Gastroesophageal sphincter (tissue), 4 donors: Measurements from ENCODE around the gene UBE2I. TPM values are rescaled to one million over a fixed set of nuclear protein-coding genes. Genes with fewer than 3 reads are reported as not detected.
A peak's percentile ranks its signal among the peaks of the same experiment; 100 is the strongest.

ENCODE experiments used
- ATAC-seq: fragments of 150-250 bp; one replicate; pipeline ENCODE4 v1.9.1; 2016; ENCODE audit warnings: mild to moderate bottlenecking, moderate library complexity
- H3K27ac ChIP-seq, 4 donors: fragments of 200-600 bp; sonication (generic) in 3 of 4; 1 replicate in 3 of 4; 2 replicates in 1 of 4; pipeline ENCODE4 v1.5.1; 2016 to 2019
- H3K27me3 ChIP-seq: fragments of 200-600 bp; sonication (generic); one replicate; pipeline ENCODE4 v1.5.1; 2019
- H3K36me3 ChIP-seq, 2 donors: fragments of 200-600 bp; sonication (generic); one replicate each; pipeline ENCODE4 v1.5.1; 2019; ENCODE audit warnings: control low read depth in 1 of 2
- H3K4me1 ChIP-seq, 3 donors: fragments of 200-600 bp; sonication (generic); 1 replicate in 2 of 3; 2 replicates in 1 of 3; pipeline ENCODE4 v1.5.1; 2016 to 2019; ENCODE audit warnings: control low read depth in 2 of 3
- H3K4me3 ChIP-seq, 2 donors: fragments of 200-600 bp; sonication (generic); one replicate each; pipeline ENCODE4 v1.5.1; 2019; ENCODE audit warnings: mild to moderate bottlenecking in 1 of 2, moderate library complexity in 1 of 2
- H3K9me3 ChIP-seq, 3 donors: fragments of 200-600 bp; sonication (generic); one replicate each; pipeline ENCODE4 v1.5.1; 2017 to 2019; ENCODE audit warnings: control low read depth in 2 of 3
- EP300 ChIP-seq: sonication (generic); formaldehyde crosslinking; IDR thresholded peaks from one replicate; pipeline ENCODE4 v1.6.1; 2017; ENCODE audit warnings: antibody characterized with exemption, mild to moderate bottlenecking
- POLR2A ChIP-seq, 2 donors: fragments of 450-650 bp; IDR thresholded peaks; one replicate each; pipeline ENCODE4 v1.6.1; 2017; ENCODE audit warnings: antibody characterized with exemption in 2 of 2, mild to moderate bottlenecking in 2 of 2, moderate library complexity in 1 of 2
- POLR2AphosphoS5 ChIP-seq: sonication (generic); formaldehyde crosslinking; IDR thresholded peaks from one replicate; pipeline ENCODE4 v1.6.1; 2017; ENCODE audit warnings: antibody characterized with exemption
- WGBS, 2 donors: methylation state at CpG; one replicate each; pipeline ENCODE4 v1.1.5; 2018; ENCODE audit warnings: low coverage in 1 of 2; 5-methylcytosine and 5-hydroxymethylcytosine counted together
- total RNA-seq, 4 donors: library from RNA; depleted of rRNA; stranded (reverse); fragments of >200 nt; gene quantifications; one replicate each; pipeline ENCODE4 v1.1.0, GENCODE V29; 2016
- TF ChIP-seq, protein P1 (sequence below), 4 experiments: fragments of 200-600 bp in 2 of 4; fragments of 450-650 bp in 2 of 4; sonication (generic) in 1 of 4; IDR thresholded peaks; one replicate each; pipeline ENCODE4 v1.5.1; 2017 to 2019; ENCODE audit warnings: antibody characterized with exemption in 4 of 4, mild to moderate bottlenecking in 2 of 4, moderate library complexity in 2 of 4

The UBE2I gene
- total RNA-seq, 4 donors from 2014 or later = 53.3 to 95.9 (median 76.9) TPM

DNA sequence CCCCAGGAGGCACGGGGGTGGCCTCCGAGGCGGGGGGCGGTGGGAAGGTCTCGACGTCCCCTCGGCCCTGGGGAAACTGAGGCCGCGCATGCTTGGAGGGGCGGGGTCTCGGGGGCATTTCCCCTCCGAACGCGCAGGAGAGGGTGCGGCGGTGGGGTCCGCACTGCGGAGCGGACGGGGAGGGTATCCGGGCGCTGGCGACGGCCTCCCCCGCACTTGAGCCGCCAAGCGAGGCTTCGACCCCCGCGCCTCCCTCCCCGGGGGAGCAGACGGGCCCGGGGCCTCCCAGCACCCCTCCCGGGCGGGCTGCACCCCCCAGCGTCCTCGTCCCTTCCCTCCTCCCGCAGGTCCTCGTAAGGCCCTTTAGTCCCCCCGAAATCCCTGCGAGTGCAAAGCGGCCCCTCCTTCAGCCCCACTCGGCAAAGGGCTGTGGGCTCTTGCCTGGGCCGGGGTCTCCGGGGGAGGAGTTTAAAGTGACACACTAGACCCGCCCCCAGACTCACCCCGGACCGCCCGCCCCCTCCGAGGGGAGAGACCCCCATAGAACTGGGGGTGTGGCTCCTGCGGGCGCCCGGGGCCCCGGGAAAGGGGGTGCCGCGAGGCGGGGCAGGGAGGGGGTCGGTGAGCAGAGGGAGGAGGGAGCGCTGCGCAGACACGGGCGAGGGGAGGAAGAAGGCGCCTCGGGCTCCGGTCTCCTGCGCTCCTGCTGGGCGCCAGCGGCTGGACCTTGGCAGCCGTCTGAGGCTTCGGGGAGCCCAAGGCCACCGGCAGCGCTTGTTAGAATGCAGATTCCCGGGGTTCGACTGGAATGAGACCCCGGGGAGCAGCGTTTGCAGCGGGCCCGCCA is 24.6 kb downstream of the UBE2I start:
- Histone ChIP-seq H3K27ac (no peak overlapping the region), H3K27me3 (peaks cover 88% of the 10 kb centered on the region), H3K9me3 (peaks cover 0 to 10% (median 0%) of the 10 kb centered on the region in 3 donors), H3K4me1 (peaks cover 0 to 37% (median 26%) of the 10 kb centered on the region in 3 donors), H3K36me3 (no peaks in the 10 kb centered on the region), H3K4me3 (peak overlapping the region in 1 of 2 donors; percentile 49)
- TF ChIP-seq POLR2A (IDR thresholded peaks at IDR 0.05) (no peak), POLR2AphosphoS5 (no peak), EP300 (no peak)
- TF ChIP-seq, protein P1, sequence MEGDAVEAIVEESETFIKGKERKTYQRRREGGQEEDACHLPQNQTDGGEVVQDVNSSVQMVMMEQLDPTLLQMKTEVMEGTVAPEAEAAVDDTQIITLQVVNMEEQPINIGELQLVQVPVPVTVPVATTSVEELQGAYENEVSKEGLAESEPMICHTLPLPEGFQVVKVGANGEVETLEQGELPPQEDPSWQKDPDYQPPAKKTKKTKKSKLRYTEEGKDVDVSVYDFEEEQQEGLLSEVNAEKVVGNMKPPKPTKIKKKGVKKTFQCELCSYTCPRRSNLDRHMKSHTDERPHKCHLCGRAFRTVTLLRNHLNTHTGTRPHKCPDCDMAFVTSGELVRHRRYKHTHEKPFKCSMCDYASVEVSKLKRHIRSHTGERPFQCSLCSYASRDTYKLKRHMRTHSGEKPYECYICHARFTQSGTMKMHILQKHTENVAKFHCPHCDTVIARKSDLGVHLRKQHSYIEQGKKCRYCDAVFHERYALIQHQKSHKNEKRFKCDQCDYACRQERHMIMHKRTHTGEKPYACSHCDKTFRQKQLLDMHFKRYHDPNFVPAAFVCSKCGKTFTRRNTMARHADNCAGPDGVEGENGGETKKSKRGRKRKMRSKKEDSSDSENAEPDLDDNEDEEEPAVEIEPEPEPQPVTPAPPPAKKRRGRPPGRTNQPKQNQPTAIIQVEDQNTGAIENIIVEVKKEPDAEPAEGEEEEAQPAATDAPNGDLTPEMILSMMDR (IDR thresholded peaks at IDR 0.05) = no peak
- WGBS, 2 donors = 0% methylated on average over 2 to 12 of the region's 78 CpGs
- ATAC-seq = no peak

DNA sequence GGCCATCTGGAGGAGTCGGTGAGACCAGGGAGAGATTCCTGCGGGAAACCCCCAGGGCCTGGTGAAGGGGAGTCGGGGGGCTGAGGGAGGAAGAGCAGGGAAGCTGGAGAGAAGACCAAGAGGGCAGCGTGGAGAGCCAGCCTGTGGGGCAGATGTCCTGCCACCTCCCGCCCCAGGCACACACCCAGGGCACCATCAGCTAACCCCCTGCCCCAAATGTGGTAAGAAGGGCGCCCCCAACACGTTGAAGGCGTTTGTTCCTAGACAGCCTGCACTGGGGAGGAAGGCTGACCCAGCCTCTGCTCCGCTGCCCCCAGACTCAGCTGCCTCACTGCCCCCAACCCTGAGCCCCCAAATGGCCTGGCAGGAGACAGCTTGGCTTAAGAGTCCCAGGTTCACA is 25.3 kb downstream of the UBE2I start:
- Histone ChIP-seq H3K4me3 (no peak overlapping the region), H3K9me3 (peaks cover 0 to 10% (median 0%) of the 10 kb centered on the region in 3 donors), H3K27me3 (peaks cover 91% of the 10 kb centered on the region), H3K27ac (no peak overlapping the region), H3K36me3 (no peaks in the 10 kb centered on the region), H3K4me1 (peaks cover 0 to 37% (median 26%) of the 10 kb centered on the region in 3 donors)
- no peak for ATAC-seq
- TF ChIP-seq EP300 (no peak), POLR2A (IDR thresholded peaks at IDR 0.05) (no peak), POLR2AphosphoS5 (no peak)
- TF ChIP-seq, protein P1 (IDR thresholded peaks at IDR 0.05) = no peak
- WGBS, 2 donors = no CpG with 5 or more reads among the region's 9 CpGs

DNA sequence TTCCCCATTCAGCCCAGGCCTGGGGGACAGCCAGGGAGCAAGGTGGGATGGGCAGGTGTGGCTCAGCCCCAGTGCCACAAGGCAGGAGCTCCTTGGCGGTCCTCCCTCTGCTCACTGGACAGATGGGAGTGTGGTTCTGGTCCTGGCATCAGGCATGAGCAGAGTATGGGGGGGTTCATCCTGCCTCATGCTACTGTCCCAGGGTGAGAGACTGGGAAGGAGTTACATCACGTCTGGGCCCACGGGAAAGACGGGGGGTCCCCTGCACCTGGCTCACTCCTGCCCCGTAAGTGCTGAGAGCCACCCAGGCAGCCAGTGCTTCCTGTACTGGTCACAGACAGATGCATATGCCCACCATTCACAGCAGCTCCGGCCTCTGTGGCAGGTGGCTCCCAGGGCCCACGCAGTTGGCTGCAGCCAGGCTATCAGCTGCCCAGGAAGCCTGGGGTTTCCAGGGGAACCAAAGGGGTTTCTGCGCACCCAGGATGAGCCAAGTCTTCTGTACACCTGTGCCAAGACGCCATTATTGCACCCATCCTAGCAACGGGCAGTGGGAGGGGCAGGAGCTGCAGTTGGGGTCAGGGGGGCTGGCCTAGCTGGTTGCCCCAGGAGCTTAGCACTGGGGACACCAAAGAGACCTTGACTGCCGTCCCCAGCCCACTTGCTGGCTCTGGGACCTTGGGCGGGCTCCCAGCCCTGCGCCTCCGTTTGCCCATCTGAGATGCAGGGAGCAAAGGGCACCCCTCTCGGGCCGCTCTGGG is 26.0 kb downstream of the UBE2I start:
- Histone ChIP-seq H3K4me1 (peaks cover 0 to 37% (median 26%) of the 10 kb centered on the region in 3 donors), H3K4me3 (no peak overlapping the region), H3K9me3 (peaks cover 0 to 7% (median 0%) of the 10 kb centered on the region in 3 donors), H3K27ac (no peak overlapping the region), H3K36me3 (no peaks in the 10 kb centered on the region), H3K27me3 (peaks cover 90% of the 10 kb centered on the region)
- WGBS, 2 donors = 70 to 80% methylated on average over 1 to 2 of the region's 16 CpGs
- no peak for ATAC-seq
- TF ChIP-seq EP300 (no peak), POLR2A (IDR thresholded peaks at IDR 0.05) (no peak), POLR2AphosphoS5 (no peak)
- TF ChIP-seq, protein P1 (IDR thresholded peaks at IDR 0.05) = no peak

DNA sequence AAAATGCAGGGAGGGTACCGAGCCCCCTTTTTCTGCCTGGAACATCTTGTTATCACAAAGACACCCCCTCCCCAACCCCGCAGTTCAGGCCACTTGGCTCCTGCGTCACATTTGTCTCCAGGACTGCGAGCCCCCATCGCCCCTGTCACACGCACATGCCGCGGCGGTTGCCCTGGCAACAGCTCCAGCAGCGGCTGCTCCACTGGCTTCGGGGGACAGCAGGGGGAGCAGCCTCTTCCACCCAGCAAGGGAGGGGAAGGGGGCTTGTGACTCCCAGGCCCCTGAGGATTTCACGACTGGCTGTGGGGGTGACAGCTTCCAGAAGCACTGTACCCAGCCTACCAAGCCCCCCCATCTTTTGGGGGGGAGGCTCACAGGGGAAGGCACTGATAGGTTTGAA is 26.6 kb downstream of the UBE2I start:
- Histone ChIP-seq H3K4me3 (no peak overlapping the region), H3K36me3 (no peaks in the 10 kb centered on the region), H3K4me1 (peaks cover 0 to 37% (median 26%) of the 10 kb centered on the region in 3 donors), H3K9me3 (peaks cover 0 to 1% (median 0%) of the 10 kb centered on the region in 3 donors), H3K27ac (no peak overlapping the region), H3K27me3 (peaks cover 87% of the 10 kb centered on the region)
- WGBS, 2 donors = 0 to 18% methylated on average over 6 to 7 of the region's 12 CpGs
- no peak for ATAC-seq
- TF ChIP-seq POLR2AphosphoS5 (no peak), EP300 (no peak), POLR2A (IDR thresholded peaks at IDR 0.05) (no peak)
- TF ChIP-seq, protein P1 (IDR thresholded peaks at IDR 0.05) = no peak
